Left kidney (tissue), 2 donors: ENCODE data around the gene MARK4. TPM values are rescaled to one million over a fixed set of nuclear protein-coding genes. Genes with fewer than 3 reads are reported as not detected.
"Not testable (repeated sequence)": the region's sequence is repeated elsewhere in the genome, so short reads cannot be mapped to it uniquely, and the experiment has no call there.

Source experiments
- DNase-seq: peaks from one replicate; pipeline ENCODE4 v3.0.0-alpha.2; 2013
- polyA plus RNA-seq: library from polyadenylated mRNA; unstranded; fragments of 120-200 nt; gene quantifications from one replicate; pipeline ENCODE4 v1.2.1, GENCODE V29; 2013; ENCODE audit not compliant: insufficient read length

Gene MARK4
- polyA plus RNA-seq, 1 donor, result 41.7 TPM

DNA sequence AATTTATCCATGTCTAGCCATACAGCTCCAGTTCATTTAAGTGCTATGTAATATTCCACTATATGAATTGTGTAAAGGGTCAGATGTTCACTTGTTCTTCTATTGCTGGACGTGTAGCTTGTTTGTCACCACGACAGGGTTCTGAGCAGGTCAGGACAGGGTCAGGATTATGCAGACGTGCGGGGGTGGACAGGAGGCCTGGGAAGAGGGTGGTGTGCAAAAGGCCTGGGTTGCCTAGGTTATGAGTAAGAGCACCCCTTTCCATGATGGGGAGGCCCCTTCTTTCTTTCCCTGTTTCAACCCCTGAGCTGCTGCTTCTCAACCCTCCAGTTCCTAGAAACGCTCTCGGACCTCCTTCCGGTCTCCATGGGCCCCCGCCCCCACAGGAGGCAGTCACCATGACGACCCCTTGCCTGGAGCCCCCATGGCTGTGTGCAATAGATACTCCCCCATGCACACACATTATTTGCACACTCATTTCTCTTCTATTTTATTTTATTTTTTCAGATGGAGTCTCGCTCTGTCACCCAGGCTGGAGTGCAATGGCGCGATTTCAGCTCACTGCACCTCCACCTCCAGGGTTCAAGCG lies 7.8 kb upstream of the MARK4 start:
- DNase-seq, result no peak

DNA sequence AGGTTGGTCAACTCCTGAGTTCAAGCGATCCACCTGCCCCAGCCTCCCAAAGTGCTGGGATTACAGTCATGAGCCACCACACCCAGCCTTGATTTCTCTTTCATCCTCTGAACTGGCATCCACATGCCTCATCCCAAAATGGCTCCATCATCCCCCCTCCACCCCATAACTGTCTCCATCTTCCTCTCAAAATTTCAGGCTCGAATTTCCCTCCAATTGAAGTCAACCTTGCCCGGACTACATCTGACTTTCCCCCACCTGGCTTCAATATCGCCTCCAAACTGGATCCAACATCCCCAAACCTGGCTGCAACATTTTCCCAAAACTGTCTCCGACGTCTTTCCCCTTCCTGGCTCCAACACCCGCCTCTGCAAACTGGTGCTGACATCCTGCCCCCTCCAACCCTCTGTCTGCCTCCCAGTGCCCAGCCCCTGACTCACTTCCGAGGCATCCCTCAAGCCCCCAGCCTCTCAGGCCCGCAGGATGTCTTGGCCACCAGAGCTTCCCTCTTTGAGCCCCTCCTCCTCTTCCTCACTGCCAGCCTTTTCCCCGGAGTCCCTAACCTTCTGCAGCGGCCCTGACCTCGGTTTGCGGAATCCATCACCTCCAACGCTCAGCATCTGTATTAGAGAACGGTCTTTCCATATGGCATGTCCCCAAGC lies 6.8 kb upstream of the MARK4 start:
- no peak for DNase-seq

DNA sequence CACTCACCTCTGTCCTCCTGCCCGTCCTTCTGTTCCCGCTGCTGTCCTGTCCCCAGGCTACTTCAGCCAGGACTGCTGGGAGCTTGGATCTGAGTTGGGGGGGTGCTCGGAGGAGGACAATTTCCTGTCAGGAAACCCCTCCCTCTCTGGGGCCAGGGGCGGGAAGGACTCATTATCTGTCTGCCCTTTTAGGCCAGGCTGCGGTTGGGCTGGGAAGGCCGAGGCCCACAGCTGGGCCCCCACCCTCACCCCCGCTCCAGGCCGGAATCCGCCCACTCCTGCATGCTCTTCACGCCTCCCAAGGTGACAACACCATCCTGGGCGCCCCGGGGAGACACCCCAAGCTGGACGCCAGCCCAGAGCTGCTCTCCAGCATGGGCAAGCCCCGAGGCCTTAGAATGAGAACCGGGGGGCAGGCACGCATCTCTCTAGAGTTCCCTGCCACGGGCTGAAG lies 5.7 kb upstream of the MARK4 start, which contains the start of gene EXOC3L2:
Gene EXOC3L2 (minus strand): TSS at position 74 of the 454 bp plus-strand sequence. CDS start 6,362 bp downstream, outside the sequence.
- no peak for DNase-seq

DNA sequence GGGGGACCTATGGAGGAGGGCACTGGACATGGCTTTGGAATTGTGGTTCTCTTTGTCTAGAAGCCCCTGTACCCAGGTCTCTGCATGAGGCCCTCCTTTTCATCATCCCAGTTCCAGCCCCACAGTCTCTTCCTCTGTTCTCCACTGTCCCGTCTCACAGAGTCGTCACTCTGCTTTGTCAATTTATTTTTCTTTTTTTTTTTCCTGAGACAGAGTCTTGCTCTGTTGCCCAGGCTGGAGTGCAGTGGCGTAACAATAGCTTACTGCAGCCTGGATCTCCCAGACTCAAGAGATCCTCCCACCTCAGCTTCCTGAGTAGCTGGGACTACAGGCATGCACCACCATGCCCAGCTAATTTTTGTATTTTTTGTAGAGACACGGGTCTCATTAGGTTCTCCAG lies 5.2 kb upstream of the MARK4 start:
- no peak for DNase-seq

DNA sequence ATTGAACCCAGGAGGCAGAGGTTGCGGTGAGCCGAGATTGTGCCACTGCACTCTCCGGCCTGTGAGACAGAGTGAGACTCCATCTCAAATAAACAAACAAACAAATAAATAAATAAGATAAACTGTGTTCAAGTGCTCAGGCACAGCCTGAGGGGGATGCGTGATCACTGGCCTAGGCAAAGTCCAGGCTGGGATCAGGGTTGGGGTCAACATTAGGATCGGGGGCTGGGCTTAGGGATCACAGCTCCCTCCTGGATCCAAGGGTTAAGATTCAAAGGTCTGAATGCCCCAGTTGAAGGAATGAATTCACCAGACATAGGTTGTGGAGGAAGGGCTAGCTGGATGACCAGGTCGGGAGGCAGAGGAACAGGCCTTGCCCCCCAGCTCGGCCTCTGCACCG lies 3.9 kb upstream of the MARK4 start:
- no peak for DNase-seq

DNA sequence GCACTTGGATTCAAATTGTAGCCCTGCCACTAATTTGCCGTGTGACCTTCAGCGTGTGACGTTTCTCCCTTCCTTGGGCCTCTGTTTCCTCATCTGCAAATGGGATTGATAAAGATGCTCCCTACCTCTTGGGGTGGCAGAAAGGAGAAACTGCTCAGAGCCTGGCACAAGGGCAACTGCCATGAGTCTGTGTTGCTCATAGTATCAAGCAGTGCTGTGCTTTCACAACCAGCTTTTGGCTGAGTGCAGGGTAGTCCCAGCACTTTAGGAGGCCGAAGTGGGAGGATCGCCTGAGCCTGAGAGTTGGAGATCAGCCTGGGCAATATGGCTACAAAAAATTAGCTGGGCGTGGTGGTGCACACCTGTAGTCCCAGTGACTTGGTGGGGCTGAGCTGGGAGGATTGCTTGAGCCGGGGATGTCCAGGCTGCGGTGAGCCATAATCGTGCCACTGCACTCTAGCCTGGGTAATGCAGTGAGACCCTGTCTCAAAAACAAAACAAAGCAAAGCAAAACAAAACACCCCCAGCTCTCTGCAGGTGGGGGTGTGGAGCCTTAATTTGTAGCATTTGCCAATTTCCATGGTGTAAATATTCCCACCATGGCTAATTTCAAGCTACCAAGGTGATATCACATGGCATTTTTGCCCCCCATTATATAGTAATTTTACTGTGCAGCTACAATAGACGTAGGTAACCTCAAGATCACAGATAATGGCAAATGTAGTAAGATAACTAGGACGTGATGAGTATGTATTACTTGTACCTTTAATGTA lies 1.6 kb upstream of the MARK4 start:
- no peak for DNase-seq

DNA sequence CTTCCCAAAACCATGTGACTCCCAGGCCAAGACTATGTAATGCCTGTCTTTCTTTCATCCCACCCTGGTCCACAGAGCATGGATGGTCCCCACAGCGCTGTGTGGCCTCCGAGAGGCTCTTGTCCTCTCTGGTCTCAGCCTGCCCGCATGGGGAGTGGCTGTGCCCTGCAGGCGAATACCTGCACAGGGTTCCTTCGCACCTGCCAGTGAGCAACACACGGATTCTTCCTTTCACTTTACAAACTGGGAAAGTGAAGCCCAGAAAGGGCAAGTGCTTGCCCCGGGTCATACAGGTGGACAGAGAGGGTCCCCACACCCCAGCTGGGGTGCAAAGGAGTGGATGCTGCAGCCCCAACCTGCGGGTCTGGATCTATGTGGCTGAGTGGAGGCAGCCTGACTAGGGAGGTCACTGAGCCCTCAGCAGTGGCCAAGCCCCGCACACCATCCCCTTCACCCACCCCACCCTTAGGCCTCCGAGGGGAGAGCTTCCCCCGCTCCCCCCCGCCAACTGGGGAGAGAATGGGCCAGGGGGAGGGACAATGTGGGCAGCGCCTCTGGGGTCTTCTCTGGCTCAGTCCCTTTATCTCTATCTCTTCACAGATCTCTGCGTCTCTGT lies 747 bp upstream of the MARK4 start:
- DNase-seq, result no peak

DNA sequence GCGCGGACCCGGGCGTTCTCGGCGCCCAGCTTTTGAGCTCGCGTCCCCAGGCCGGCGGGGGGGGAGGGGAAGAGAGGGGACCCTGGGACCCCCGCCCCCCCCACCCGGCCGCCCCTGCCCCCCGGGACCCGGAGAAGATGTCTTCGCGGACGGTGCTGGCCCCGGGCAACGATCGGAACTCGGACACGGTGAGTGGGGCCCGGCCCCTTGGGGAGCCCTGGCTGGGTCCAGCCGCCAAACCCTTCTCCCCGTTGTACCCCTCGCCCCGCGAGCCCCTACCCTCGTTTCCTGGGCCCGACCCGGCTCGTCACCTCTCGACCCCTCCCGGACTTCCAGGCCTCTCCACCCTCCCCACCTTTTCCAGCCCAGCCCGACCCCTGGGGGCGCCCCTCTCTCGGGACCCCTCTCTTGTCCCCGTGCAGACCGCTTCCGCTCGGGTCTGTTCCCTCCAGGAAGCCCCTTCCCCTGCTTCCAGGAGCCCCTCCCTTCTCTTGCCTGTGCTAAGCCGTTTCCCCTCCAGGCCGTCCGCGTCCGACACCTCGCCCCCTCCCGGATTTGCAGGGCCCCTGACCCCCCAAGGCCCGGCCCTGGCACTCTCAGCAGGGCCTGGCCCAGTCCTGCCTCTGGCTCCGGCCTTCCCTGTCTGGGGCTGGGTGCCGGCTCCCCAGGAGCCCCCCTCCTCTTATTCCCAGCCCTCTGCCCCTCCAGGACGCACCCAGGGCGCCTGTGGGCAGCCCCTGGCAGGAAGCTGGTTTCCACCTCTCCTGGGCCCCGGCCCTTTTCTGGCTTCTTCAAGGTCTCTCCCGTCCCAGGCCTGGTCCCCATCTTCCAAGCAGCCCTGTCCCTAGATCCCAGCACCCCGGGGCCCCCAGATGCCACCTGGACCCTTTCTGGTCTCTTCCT lies 632 bp downstream of the MARK4 start:
- no peak for DNase-seq

DNA sequence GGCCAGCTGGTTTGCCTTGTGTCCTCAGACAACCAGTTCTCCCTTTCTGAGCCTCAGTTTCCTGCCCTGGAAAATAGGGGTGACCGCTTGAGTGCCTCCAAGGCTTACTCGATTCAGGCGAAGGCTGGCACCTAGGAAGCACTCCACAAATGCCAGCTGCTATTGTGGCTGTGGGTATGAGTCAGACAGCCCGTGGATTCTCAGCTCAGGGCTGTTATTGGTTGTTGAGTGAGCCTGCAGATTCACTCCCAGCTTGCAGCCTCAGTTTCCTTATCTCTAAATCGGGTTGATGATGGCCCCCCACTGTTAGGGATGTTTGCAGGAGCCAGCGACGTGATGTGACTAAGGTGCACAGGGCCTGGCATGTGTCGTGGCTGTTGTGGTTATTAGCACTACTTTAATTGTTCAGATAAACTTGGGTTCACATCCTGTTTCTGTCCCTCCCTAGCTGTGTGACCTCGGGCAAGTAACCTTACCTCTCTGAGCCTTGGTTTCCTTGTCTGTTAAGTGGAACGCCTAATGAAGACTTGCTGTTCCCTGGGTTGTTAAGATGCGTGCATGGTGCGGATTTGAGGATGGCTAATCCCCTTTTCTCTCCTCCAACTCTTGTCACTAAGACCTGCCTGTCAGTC lies 2.4 kb downstream of the MARK4 start:
- no peak for DNase-seq

DNA sequence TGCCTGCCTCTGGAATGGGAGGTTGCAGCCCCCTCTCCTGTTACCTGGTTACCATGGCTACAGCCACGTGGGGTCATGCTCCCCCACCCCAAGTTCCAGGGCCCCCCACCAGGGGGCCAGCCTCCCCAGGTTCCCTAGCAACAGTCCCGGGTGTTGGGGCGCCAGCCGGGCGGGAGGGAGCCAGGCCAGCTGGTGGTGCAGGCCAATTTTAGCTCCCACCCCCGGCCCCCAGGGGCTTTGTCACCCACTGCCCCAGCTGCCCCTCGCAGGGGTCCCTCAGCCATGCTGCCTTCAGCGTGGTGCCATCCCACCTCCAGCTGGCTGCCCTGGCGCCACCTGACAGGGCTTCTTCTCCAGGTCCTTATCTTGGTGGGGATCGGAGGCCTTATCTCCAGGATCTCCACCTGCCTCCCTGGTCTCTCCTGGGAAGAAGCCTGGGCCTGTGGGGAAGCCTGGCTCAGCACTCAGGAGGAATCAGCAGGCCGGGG lies 3.0 kb downstream of the MARK4 start:
- no peak for DNase-seq

DNA sequence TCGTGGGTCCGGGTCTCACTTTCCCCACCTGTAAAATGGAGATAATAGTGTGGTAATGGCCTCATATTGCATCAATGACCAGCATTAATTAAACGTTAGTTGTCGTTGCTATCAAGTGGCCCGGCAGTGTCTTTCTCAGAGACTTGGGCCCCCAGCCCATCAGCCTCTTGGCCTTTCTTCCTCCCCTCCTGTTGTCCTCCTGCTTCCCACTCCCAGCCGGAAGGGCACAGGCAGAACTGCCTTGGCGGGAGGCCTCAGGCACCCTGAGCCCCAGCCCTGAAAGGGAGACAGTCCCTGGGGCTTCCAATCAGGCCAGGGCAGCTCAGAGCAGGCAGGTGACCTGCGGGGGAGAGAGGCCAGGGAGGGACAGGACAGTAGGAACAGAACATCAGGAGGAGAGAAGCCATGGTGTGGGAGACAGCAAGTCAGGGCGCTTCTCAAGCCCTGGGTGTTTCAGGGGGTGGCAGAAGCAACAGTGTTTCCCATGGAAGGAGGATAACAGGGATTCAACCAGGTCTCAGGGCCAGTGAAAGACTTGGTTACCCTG lies 4.6 kb downstream of the MARK4 start:
- DNase-seq, result no peak

DNA sequence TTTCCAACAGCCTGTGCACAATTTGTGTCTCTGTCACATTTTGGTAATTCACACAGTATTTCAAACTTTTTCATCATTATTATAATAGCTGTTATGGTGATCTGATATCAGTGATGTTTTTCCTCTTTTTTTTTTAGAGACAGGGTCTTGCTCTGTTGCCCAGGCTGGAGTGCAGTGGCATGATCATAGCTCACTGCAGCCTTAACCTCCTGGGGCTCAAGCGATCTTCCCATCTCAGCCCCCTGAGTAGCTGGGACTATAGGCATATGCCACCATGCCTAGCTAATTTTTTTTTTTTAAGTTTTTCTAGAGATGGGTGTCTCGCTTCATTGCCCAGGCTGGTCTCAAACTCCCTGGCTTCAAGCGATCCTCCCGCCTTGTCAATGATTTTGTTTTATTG lies 5.8 kb downstream of the MARK4 start:
- DNase-seq, result no peak

DNA sequence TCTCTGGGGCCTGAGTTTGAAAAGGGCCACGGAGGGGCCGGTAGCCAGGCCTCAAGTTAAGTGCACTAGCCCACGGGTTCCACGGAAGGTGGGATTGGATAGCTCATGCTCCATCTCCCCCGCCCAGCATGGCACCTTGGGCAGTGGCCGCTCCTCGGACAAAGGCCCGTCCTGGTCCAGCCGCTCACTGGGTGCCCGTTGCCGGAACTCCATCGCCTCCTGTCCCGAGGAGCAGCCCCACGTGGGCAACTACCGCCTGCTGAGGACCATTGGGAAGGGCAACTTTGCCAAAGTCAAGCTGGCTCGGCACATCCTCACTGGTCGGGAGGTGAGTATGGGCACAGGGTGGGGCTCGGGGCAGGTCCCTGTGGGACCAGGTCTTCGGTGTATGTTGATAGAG lies 7.8 kb downstream of the MARK4 start:
- DNase-seq, result no peak

DNA sequence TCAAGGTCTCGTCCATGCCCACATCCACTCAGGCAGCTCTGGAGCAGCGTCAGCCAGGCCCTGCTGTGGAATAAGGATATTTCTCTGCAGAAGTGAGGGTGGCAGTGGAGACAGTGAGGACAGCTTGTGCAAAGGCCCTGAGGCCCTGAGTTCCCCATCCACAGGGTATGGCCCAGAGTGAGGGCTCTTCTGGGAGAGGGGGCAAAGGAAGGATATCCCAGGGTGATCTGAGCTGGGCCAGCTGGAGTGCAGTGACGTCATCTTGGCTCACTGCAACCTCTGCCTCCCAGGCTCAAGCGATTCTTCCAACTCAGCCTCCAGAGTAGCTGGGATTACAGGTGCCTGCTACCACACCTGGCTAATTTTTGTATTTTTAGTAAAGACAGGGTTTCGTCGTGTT lies 11.5 kb downstream of the MARK4 start:
- no peak for DNase-seq

DNA sequence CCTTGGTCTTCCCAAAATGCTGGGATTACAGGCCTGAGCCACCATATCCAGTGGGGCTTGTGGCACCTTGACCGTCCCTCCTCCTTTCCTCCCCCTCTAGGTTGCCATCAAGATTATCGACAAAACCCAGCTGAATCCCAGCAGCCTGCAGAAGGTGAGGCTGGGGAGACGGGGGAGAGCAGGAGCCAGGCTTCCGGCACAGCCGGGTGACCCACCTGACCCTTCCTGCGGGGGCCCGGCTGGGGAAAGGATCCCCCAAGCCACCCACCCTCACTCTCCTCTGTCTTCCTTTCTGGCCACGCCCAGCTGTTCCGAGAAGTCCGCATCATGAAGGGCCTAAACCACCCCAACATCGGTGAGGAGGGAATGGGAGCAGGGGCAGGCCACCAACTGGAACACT lies 11.9 kb downstream of the MARK4 start:
- DNase-seq, result no peak

DNA sequence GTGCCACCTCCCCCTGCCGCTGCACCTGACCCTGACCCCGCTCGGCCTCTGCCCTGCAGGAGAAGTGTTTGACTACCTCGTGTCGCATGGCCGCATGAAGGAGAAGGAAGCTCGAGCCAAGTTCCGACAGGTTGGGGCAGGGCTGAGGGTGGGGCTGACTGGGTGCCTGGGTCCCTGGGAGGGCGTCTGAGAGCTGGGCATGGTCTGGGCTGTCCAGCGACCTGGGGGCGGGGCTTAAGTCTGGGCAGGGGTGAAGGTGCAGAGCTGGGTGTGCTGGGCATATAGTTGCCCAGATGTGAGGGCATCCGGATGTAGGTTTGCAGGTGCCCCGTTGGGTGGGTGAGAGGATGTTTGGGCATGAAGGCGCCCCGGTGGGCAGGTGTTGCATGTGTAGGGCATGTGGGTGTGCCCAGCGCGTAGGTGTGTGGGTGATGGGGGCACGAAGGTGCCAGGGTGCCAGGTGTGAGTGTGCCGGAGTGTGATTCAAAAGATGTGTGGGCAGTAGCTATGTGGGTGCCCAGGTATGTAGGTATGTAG lies 13.8 kb downstream of the MARK4 start:
- no peak for DNase-seq

DNA sequence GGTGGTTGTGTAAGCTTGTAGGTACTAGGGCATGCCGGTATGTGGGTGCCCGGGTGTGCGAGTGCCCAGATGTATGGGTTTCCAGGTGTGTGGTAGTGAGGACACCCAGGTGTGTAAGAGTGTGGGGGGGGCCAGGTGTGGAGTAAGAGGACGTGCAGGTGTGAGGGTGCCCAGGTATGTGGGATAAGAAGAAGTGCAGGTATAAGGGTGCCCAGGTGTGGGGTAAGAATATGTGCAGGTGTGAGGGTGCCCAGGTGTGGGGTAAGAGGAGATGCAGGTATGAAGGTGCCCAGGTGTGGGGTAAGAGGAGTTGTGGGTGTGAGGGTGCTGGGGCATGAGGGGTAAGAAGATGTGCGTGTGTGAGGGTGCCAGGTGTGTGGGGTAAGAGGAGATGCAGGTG lies 14.3 kb downstream of the MARK4 start:
- DNase-seq, result no peak

DNA sequence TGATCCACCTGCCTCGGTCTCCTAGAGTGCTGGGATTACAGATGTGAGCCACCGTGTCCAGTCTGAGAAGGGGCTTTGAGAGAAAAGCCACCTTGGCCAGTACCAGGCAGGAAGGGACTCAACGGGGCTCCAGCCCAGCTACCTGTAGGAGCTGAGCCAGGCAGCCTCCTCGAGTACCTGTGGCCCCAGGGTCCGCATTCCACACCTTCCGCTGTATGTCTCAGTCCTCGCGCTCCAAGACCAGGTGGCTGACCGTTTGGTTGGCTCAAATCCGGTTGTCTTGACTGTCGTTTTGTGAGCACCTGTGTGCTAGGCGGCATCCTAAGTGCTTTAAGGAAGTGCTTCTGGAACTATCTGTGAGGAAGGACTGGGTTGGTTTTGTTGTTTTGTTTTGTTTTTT lies 16.2 kb downstream of the MARK4 start:
- no peak for DNase-seq

DNA sequence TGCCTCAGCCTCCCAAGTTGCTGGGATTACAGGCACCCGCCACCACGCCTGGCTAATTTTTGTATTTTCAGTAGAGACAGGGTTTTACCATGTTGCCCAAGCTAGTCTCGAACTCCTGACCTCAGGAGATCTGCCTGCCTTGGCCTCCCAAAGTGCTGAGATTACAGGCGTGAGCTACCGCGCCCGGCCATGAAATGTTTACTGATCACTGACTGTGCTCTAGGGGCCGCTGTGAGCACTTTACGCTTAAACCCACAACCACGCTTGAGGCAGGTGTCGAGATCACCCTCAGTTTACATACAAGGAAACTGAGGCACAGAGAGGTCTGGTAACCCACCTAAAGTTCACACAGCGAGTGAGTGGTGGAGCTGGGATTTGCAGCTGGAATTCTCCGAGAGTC lies 18.9 kb downstream of the MARK4 start:
- not testable (repeated sequence) for DNase-seq

DNA sequence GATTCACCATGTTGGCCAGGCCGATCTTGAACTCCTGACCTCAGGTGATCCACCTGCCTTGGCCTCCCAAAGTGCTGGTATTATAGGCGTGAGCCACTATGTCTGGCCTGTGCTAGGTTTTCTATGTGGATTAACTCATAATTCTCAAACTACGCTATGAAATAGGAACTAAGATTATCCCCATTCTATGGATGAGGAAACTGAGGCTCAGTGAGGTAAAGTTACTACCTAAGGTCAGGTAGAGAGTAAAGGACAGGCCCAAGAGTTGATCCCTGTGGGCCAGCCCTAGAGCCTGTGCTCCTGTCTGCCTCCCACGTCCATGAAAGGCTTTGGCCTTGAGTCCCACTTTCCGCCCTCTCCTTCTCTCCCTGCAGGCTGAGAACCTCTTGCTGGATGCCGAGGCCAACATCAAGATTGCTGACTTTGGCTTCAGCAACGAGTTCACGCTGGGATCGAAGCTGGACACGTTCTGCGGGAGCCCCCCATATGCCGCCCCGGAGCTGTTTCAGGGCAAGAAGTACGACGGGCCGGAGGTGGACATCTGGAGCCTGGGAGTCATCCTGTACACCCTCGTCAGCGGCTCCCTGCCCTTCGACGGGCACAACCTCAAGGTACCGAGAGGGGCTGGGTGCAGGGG lies 20.1 kb downstream of the MARK4 start:
- no peak for DNase-seq
